Activated naive CD8-positive, alpha-beta T cell treated with anti-CD3 and anti-CD28 coated beads, Interleukin-2, amount 50 U/mL, for 24 hours (primary cell): Measurements from ENCODE around the gene MARK4.
A peak's percentile ranks its signal among the peaks of the same experiment; 100 is the strongest.
"Not testable (repeated sequence)": the region's sequence is repeated elsewhere in the genome, so short reads cannot be mapped to it uniquely, and the experiment has no call there.

ENCODE experiments used
- ATAC-seq: fragments of 150-1000 bp; cut with Tn5 transposase; one replicate; pipeline ENCODE4 v1.10.0; 2021
- DNase-seq: peaks from one replicate; pipeline ENCODE4 v3.0.0; 2021
- H3K27ac Mint-ChIP-seq: one replicate; pipeline ENCODE4 v1.8.0; 2021; ENCODE audit warnings: mild to moderate bottlenecking, mixed read lengths
- H3K27me3 Mint-ChIP-seq: one replicate; pipeline ENCODE4 v1.8.0; 2021; ENCODE audit warnings: mixed read lengths
- H3K36me3 Mint-ChIP-seq: one replicate; pipeline ENCODE4 v1.8.0; 2021; ENCODE audit warnings: low read depth, mixed read lengths
- H3K4me1 Mint-ChIP-seq: one replicate; pipeline ENCODE4 v1.8.0; 2021; ENCODE audit warnings: mixed read lengths
- H3K4me3 Mint-ChIP-seq: one replicate; pipeline ENCODE4 v1.8.0; 2021; ENCODE audit warnings: mild to moderate bottlenecking, moderate library complexity, mixed read lengths
- H3K9me3 Mint-ChIP-seq: one replicate; pipeline ENCODE4 v1.8.0; 2021; ENCODE audit warnings: mixed read lengths

MARK4 gene

GRCh38 chr19:45224645-45225044 lies 26.4 kb upstream of the MARK4 start:
- peaks cover 22% of the 10 kb centered on the region for H3K27me3 Mint-ChIP-seq
- no peak overlapping the region for H3K4me3 Mint-ChIP-seq
- H3K36me3 Mint-ChIP-seq = no peaks in the 10 kb centered on the region
- no peaks in the 10 kb centered on the region for H3K4me1 Mint-ChIP-seq
- DNase-seq (no peak), ATAC-seq (no peak)
- H3K9me3 Mint-ChIP-seq = no peaks in the 10 kb centered on the region
- H3K27ac Mint-ChIP-seq = no peak overlapping the region

- H3K9me3 Mint-ChIP-seq, H3K36me3 Mint-ChIP-seq, H3K27ac Mint-ChIP-seq, H3K4me1 Mint-ChIP-seq, H3K4me3 Mint-ChIP-seq, ATAC-seq, DNase-seq: not testable (repeated sequence)
- H3K27me3 Mint-ChIP-seq = peaks cover 17% of the 10 kb centered on the region
Measured at GRCh38 chr19:45229056-45229455, 22.0 kb upstream of the MARK4 start.

GRCh38 chr19:45231891-45232290 lies 19.2 kb upstream of the MARK4 start:
- Mint-ChIP-seq H3K9me3 (no peaks in the 10 kb centered on the region), H3K4me3 (no peak overlapping the region), H3K27me3 (peaks cover 31% of the 10 kb centered on the region), H3K4me1 (peaks cover 3% of the 10 kb centered on the region), H3K36me3 (no peaks in the 10 kb centered on the region), H3K27ac (no peak overlapping the region)
- no peak for ATAC-seq
- no peak for DNase-seq

- no peak overlapping the region for H3K4me3 Mint-ChIP-seq
- DNase-seq (no peak), ATAC-seq (no peak)
- H3K36me3 Mint-ChIP-seq = no peaks in the 10 kb centered on the region
- H3K9me3 Mint-ChIP-seq = no peaks in the 10 kb centered on the region
- no peak overlapping the region for H3K27ac Mint-ChIP-seq
- peaks cover 3% of the 10 kb centered on the region for H3K4me1 Mint-ChIP-seq
- H3K27me3 Mint-ChIP-seq = peaks cover 31% of the 10 kb centered on the region
Measured at GRCh38 chr19:45234089-45234869, 16.8 kb upstream of the MARK4 start.

- Mint-ChIP-seq H3K4me1 (peaks cover 3% of the 10 kb centered on the region), H3K4me3 (no peak overlapping the region), H3K9me3 (no peaks in the 10 kb centered on the region), H3K27me3 (peaks cover 31% of the 10 kb centered on the region), H3K27ac (no peak overlapping the region), H3K36me3 (no peaks in the 10 kb centered on the region)
- no peak for ATAC-seq
- DNase-seq = no peak
Measured at GRCh38 chr19:45235485-45235884, 15.6 kb upstream of the MARK4 start.

- Mint-ChIP-seq H3K4me1 (peaks cover 3% of the 10 kb centered on the region), H3K27ac (no peak overlapping the region), H3K36me3 (no peaks in the 10 kb centered on the region), H3K4me3 (no peak overlapping the region), H3K27me3 (peaks cover 25% of the 10 kb centered on the region), H3K9me3 (no peaks in the 10 kb centered on the region)
- no peak for ATAC-seq
- no peak for DNase-seq
Measured at GRCh38 chr19:45238556-45238955, 12.5 kb upstream of the MARK4 start.

- H3K9me3 Mint-ChIP-seq = no peaks in the 10 kb centered on the region
- no peak overlapping the region for H3K4me3 Mint-ChIP-seq
- DNase-seq (no peak), ATAC-seq (no peak)
- H3K4me1 Mint-ChIP-seq = no peaks in the 10 kb centered on the region
- H3K27me3 Mint-ChIP-seq = peaks cover 14% of the 10 kb centered on the region
- no peaks in the 10 kb centered on the region for H3K36me3 Mint-ChIP-seq
- H3K27ac Mint-ChIP-seq = no peak overlapping the region
Measured at GRCh38 chr19:45243144-45243732, 7.8 kb upstream of the MARK4 start.

GRCh38 chr19:45244133-45244794 lies 6.8 kb upstream of the MARK4 start:
- no peak overlapping the region for H3K27ac Mint-ChIP-seq

GRCh38 chr19:45245334-45245787 lies 5.7 kb upstream of the MARK4 start, which contains the start of gene EXOC3L2:
Gene EXOC3L2, minus strand, starts transcription at chr19:45245407. Its CDS starts 6,362 bp downstream, at chr19:45239045.
- DNase-seq = no peak

More at GRCh38 chr19:45244133-45244794, 6.8 kb upstream of the MARK4 start:
- Mint-ChIP-seq H3K9me3 (no peaks in the 10 kb centered on the region), H3K27me3 (peaks cover 14% of the 10 kb centered on the region), H3K4me1 (no peaks in the 10 kb centered on the region), H3K36me3 (no peaks in the 10 kb centered on the region), H3K4me3 (no peak overlapping the region)
- no peak for ATAC-seq
- no peak for DNase-seq

GRCh38 chr19:45245826-45246225 lies 5.2 kb upstream of the MARK4 start:
- Mint-ChIP-seq H3K27ac (no peak overlapping the region), H3K4me3 (no peak overlapping the region), H3K4me1 (peaks cover 2% of the 10 kb centered on the region), H3K9me3 (no peaks in the 10 kb centered on the region), H3K27me3 (peaks cover 15% of the 10 kb centered on the region), H3K36me3 (no peaks in the 10 kb centered on the region)
- ATAC-seq (no peak), DNase-seq (no peak)

More at GRCh38 chr19:45245334-45245787, 5.7 kb upstream of the MARK4 start, which contains the start of gene EXOC3L2:
- Mint-ChIP-seq H3K27me3 (peaks cover 14% of the 10 kb centered on the region), H3K27ac (no peak within 1 kb of the TSS), H3K4me1 (no peaks in the 10 kb centered on the region), H3K4me3 (no peak within 1 kb of the TSS), H3K9me3 (no peaks in the 10 kb centered on the region), H3K36me3 (no peaks in the 10 kb centered on the region)
- no peak for ATAC-seq

GRCh38 chr19:45247136-45247535 lies 3.9 kb upstream of the MARK4 start:
- ATAC-seq = no peak
- Mint-ChIP-seq H3K4me1 (peaks cover 5% of the 10 kb centered on the region), H3K27me3 (peaks cover 13% of the 10 kb centered on the region), H3K9me3 (no peaks in the 10 kb centered on the region), H3K27ac (no peak overlapping the region), H3K36me3 (no peaks in the 10 kb centered on the region), H3K4me3 (no peak overlapping the region)
- no peak for DNase-seq

GRCh38 chr19:45249261-45250033 lies 1.6 kb upstream of the MARK4 start:
- Mint-ChIP-seq H3K27me3 (peaks cover 13% of the 10 kb centered on the region), H3K4me3 (peak overlapping the region; percentile 26), H3K27ac (no peak overlapping the region), H3K4me1 (peaks cover 25% of the 10 kb centered on the region), H3K9me3 (no peaks in the 10 kb centered on the region), H3K36me3 (no peaks in the 10 kb centered on the region)
- DNase-seq = no peak
- ATAC-seq = no peak

GRCh38 chr19:45250216-45250831 lies 747 bp upstream of the MARK4 start:
- Mint-ChIP-seq H3K4me1 (peaks cover 32% of the 10 kb centered on the region), H3K27ac (peak overlapping the region; percentile 53), H3K9me3 (no peaks in the 10 kb centered on the region), H3K27me3 (peaks cover 8% of the 10 kb centered on the region), H3K36me3 (no peaks in the 10 kb centered on the region), H3K4me3 (peak overlapping the region; percentile 80)
- DNase-seq (no peak), ATAC-seq (no peak)
